Fibroblast of skin of back (primary cell): Measurements from ENCODE around the gene ZBED4.
A peak's percentile ranks its signal among the peaks of the same experiment; 100 is the strongest.
"Not testable (repeated sequence)": the region's sequence is repeated elsewhere in the genome, so short reads cannot be mapped to it uniquely, and the experiment has no call there.

Source experiments
- DNase-seq: peaks from one replicate; pipeline ENCODE4 v3.0.0-alpha.2; 2013

ZBED4 gene

DNA sequence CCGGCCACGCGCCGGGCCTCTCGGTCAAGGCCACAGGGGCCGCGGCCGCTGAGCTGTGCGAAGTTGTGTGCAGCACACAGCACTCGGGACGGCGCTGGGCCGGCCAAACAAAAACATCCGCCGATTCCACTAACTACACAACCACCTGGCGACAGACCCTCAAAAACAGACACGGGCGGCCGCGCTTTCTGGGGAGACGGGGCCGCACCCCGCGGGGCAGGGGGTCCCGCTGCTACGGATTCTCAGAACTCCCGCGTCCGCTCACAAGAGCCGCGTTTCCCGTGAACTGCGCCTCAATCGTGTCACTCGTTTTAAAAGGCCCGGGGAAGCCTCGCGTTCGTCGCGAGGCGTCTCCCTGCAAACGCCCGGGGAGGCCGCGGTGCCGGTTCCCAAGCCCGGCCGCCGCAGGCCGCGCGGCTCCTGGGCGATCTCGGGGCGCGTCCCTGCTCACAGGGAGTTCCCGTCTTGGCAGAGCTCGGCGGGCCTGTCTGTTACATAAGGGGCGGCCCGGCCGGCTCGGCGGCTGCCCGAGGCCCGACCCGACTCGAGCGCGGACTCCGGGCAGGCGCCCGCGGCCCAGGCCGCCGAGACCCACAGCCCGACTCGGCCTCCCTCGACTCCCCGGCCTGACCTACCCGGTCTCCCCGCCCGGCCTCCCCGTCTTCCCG is 26.9 kb upstream of the ZBED4 start:
- peak; percentile 28 for DNase-seq

DNA sequence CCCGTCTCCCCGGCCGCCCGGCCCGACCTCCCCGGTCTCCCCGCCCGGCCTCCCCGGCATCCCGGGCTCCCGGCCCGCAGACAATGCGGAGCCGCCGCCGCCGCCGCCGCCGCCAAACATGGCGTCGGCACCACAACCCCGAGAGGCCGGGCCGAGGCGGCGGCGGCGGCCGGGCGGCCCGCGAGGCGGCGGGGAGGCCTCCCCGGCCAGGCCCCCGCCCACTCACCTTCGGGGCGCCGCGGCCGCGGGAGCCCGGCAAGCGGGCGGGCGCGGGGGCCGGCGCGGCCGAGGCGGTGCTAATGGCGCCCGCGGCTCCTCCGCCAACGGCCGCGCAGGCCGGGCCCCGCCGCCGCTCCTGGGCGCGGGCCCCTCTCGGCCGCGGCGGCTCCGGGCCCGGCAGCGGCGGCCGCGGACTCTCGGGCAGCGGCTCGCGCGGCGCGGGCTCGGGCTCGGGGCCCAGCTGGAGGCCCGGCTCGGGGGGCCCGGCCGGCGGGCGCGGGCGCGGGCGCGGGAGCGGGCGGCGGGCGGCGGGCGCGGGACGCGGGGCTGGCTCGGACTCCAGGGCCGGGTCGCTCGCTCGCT is 26.3 kb upstream of the ZBED4 start:
- peak; percentile 31 for DNase-seq

DNA sequence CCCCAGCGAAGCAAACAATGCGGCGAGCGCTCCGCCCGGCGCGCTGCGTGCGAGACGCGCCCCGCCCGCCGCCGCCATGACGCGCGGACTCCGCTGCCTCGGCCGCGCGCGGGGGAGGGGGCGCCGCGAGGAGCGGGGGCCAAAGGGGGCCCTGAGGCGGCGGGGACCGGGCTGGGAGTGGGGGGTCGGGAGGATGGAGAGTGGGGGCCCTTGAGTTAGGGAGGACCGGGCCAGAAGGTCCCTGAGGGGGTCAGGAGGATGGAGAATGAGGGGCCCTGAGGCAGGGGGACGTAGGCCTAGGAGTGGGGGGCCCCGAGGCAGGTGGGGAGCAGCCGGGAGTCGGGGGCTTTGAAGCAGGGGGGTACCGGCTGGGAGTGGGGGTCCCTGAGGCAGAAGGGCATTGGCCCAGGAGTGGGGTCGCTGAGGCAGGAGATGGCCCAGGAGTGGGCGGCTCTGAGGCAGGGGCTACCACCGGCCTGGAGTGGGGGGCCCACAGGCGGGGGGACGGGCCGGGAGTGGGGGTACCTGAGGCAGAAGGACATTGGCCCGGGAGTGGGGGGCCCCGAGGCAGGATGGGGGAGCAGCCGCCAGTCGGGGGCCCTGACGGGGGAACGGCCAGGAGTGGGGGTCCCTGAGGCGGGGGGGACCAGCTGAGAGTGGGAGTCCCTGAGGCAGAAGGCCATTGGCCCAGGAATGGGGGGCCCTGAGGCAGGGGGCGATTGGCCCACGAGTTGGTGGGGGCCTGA is 25.6 kb upstream of the ZBED4 start, which contains the start of gene BRD1:
TSS of gene BRD1 (minus strand) at position 21 of the 746 bp plus-strand sequence. CDS start 3,556 bp downstream, outside the sequence.
- DNase-seq, result peak; percentile 77

DNA sequence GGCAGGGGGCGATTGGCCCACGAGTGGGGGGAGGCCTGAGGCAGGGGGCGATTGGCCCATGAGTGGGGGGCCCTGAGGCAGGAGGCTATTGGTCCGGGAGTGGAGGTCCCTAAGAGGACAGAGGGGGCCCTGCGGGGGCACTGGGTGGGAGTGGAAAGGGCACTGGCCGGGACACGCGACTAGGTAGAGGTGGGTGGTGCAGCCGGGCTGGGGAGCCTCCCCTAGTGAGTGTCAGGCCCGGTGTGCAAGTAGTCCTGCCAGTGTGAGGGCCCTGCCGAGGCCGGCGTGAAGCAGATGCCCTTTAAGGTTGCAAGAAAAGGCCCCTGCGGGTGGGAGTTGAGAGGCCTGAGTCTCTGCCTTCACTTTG is 25.1 kb upstream of the ZBED4 start:
- no peak for DNase-seq

DNA sequence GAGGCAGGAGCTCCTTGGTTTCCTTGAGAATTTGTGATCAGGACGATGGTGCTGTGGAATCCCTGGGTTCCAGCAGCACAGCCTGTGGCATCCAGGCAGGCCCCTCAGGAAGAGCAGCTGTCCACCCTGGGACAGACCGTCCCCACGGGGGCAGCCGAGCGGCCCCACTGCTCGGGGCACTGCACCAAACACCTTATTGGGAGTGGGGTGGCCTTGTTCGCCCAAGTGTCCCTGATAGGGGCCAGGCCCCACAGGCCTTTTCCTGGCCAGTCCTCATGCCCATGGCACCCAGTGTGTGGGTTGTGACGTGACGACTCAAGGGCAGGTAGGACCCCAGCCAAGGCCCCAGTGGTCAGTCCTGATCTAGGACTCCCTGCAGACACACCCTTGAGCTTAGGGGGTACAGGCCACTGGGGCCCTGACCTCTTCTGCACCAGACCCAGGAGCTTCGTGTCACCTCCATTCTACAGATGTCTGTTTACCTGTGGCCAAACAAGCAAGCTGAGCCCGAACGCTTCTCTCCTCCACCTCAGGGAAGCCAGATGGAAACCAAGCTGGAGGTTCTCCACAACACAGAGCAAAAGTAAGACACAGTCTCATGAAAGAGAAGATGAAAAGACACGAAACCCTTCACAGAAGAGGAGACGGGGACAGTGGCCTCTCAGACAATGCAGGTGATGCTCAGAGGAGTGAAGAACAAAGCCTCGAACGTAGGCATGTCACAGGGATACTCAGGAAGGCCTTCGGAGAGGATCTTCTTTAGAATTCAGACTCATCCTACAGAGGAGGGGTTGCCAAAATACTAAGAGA is 24.4 kb upstream of the ZBED4 start:
- DNase-seq, result no peak

DNA sequence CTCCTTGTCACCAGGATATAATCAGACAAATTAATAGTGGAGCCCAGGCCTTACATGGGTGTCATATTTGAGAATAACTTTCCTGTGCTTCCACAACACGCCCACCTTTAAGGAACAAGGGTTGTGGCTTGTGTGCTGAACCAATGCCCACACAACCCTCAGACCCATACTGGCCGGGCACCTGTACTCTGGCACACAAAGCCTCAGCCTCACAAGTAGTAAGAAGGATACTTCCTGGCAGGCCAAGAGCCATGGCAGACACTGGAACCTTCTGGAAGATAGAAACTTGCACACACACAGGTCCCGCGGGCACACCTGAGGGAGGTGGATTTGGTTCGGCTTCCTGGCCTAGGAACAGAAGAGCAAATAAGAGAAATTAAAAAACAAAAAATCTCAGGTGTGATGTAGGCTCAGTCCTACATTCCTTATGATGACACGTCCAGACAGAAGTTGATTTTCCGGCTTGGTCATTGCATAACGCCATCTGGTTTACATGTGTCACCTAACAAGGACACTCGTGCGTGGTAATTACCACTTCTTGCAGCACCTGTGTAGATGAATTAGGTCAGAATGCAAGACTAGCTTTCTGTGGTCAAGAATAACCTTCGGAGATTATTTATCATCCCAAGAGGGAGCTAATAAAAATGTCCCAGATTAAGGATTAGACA is 20.2 kb upstream of the ZBED4 start:
- no peak for DNase-seq

DNA sequence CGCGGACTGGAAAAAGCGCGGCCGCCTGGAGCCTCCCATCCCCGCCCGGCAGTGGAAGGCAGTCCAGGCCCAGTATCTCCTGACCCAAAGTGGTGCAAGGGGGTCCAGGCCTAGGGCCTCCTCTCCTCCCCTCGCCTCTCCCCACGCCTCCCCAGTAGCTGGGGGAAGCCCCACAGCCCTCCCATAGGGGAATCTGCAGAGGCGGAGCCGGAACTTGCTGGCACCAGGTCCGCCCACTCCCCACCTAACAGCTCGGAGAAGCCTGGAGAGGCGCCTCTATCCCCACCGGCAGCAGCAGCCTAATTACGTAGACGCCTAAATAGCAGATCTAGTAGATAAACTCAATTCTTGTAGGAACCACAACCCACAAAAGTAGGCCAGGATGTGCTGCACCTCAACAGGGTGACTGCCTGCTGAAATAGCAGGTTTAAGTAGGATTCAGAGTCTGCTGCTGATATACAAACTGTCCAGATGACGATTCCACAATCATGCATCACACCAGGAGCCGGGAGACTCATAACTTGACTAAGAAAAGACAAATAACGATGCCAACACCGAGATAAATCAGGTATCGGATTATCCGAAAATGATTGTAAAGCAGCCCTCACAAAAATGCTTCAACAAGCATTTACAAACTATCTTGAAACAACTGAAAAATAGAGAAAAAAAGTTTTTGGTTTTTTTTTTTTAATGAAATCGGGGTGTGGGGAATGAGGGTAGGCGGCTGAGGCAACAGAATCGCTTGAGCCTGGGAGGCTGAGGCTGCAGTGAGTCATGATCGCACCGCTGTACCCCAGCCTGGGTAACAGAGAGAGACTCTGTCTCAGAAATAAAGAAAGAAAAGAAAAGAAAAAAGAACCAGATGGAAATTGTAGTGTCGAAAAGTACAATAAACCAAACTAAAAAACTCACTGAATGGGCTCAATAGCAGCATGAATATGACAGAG is 14.6 kb upstream of the ZBED4 start:
- no peak for DNase-seq

DNA sequence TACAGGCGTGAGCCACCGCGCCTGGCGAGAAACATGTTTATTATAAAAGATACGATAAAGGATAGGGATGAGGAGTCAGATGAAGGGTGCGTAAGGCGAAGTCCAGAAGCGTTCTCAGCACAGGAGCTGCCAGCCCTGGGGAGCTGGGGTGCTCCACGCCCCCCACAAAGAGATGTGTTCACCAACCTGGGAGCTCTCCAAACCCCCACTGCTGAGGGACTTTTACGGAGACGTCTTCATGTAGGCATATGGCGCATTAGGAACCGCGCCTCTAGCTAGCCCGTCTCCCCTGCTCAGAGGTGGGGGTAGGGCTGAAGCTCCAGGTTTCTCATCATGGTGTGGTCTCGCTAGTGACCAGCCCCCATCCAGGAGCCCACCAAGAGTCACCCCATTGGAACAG is 8.4 kb upstream of the ZBED4 start:
- DNase-seq, result no peak

DNA sequence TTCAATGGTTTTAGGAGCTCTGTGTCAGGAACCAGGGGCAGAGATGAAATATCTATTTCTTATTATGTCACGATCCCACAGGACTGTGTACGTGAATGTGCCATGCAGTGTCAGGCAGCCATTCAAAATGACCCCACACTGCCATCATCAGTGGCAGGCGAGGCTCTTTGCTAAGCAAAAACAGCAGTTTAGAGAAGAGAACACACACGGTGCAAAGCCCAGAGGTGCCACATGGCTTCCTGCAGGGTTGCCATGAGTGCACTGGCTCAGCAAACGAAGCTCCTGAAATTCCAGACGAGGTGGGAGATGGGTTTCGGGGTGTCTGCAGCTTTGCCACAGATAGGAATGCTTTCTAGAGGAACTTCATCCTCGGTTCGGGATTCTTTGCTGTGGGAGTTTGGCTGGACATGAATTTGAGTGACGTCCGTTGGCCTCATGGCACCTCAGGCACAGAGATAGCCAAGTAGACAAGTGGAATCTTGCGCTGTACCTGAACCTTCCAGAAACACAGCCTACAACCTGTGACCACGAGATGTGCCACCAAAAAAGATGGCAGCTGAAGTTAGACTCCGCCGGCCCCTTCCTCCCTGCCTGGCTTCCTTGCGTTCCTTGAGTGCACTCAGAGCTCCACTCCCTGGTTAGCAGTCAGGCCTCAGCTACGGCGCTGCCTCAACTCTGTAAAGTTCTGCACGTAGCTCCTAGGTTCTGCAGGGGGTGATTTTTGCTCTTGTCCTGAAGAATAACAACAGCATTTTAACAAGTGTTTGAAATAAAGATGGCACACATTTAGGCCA is 7.8 kb upstream of the ZBED4 start:
- DNase-seq, result no peak

DNA sequence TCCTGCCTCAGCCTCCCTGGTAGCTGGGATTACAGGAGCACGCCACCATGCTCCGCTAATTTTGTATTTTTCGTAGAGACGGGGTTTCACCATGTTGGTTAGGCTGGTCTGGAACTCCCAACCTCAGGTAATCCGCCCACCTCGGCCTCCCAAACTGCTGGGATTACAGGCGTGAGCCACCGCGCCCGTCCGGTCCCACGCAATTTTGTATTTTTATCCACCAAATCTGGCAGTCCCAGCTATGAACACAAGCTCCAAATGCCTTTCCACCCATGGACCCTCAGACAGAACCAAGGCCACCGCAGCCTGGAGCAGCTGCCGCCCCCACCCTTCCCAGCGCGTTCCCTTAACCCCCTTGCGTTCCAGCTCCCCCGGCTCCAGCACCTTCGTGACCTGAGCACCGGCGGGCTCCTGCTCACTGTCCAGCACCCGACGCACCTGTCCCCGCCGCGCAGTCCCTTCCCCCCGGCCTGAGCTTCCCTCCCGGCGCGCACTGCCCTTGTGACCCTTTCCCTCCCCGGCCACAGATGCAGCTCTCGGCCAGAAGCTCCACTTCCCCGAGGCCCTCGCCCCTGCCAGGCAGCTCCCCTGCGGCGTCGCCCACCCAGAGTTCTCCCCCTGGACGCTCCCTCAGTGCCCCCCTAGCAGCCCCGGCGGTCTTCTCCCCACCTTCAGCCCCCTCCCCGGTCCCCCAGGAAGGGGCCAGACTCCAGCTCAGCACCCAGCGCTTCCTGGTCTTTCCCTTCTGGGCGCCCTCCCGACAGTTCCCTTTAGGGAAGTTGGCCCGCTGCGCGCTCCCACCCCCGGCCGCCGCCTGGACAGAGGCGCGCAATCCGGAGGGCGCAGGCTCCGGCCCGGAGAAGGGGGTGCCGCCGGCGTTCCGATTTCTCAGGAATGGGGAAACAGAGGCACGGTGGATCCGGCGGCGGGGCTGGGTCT is 5.6 kb upstream of the ZBED4 start:
- no peak for DNase-seq

DNA sequence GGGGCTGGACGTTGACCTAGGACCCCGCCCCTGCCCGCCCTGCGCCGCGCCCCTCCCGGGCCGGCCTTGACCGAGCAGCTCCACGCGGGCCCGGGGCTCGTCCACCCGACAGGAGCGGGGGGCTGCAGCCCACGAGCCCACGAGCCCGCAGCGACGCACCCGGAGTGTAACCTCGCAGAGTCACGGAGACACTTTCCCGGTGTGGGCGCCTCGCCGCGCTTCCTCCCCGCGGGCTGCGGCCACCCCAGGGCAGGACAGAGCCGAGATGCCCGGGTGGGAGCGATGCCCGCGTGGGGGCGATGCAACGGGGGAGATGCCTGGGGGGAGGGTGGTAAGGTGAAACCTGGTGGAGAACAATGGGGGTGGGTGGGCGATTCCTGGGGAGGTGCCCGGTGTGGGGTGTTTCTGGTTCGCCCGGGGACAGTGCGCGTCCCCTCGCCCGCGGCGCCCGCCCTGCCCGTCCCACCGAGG is 4.9 kb upstream of the ZBED4 start:
- no peak for DNase-seq

DNA sequence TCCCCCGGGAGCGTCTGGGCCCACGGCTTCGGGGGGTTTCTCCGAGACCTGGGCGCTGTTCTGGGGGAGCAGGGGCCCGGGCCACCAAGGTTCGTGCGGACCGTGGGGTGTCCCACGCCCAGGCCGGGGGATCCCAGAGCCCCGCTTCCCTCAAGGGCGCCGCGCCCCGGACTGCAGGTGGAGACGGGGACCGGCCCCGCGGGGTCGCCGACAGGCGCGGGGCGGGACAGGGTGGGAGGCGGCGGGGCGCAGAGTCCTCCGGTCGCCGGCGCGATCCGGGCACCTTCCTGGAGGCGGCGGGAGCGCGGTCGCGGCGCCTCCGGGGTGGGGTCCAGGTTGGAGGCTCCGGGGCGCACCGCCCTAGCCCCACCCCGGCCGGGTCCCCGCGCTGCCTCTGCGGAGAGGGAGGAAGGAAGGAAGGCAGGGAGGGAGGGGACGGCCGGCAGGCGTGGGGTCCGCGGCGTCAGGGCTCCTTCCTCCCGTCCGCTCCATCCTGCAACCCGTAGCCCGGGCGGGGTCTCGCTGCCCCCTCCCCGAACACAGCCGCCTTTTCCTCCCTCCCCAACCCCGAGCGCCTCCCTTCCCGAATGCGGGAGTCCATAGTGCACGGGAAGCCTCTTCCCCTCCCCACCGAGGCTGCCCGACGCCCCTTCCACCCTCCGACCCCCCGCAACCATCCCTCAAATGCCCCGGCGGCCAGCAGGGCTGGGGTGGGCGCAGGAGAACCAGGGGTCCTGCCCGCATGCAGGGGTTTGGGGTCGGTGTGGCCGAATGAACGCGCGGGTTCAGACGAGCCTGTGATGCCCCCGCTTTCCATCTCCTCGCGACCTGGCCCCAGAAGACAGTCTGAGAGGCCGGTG is 4.3 kb upstream of the ZBED4 start:
- no peak for DNase-seq

DNA sequence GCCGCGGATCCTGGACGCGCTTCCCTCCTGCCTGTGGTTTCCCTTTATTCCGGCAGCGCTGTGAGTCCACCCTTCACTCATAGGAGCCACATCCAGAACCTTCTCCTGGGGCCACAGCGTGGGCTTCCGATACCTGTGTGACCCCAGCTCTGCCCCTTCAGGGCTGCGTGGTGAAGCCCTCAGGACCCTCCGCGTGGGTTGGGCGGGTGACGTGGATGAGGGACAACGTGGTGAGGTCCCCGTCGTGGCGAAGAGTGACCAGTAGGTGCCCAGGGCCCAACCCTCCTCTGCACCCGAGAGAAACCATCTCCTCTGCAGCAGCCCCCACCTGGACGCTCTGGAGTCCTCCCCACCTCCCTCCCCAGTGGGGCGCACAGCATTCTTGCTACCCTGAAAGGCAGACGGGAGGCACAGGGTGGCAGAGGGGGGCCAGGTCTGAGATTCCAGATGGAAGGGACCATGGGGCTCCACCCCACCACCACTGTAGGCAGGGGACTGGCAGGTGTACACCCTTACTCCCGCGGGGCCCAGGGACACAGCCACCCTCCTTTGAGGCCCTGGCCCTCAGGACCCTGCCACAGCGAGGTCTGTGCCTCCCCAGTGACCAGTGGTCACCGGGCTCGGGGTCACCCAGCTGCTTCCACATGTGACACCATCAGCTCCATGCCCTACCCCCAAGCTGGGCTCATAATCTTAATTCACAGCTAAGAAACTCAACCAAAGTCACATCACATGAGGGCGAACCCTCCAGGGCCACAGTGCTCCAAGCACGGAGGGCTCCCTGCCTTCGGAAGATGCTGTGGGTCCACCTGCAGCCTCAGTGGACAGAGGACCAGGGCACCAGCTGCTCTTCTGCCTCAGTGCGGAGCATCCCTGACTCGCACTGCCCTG is 3.4 kb upstream of the ZBED4 start:
- DNase-seq, result no peak

DNA sequence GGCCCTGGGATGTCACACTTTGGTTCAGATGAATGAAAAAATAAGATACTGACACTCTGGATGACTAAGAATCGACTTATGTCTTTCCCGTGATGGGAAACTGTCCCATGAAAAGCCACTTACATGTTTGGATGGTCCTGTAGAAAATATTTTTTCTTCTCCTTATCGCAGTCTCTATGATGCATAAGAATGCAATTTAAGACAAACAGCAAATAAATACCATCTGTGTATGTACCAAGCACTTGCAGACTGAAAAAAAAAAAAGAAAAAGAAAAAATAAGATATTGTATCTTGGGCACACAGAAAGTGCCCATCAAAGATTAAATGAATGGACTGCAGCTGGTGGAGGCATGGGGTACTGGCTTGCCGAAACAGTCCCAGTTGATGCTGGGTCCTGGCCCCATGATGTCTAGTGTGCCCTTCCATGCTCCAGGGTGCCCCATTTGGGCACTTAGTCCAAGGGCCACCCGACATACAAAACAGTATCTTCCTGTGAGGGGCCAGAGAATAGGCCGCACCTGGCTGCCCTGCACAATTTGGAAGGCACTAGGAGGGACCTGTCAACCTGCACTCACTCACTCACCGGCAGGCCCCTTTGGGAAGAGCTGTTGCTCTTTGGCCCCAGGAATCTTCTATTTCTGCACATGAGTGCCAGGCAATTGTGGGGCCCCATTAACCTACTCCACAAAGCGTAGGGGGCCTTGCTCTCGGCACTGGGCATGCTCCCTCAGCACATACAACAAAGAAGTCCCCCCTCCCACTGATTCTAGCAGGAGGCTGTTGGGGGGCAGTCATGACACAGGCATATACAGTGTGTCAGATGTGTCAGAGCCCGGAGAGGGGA is 2.5 kb upstream of the ZBED4 start:
- DNase-seq, result no peak

DNA sequence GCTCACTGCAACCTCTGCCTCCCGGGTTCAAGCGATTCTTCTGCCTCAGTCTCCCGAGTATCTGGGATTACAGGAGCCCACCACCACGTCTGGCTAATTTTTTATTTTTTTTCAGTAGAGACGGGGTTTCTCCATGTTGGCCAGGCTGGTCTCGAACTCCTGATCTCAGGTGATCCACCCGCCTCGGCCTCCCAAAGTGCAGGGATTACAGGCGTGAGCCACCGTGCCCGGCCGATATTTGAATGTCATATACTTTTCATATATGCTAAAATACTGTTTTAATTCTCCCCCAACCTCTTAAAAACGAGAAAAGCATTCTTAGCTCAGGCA is 1.1 kb upstream of the ZBED4 start:
- not testable (repeated sequence) for DNase-seq
